Measurements from ENCODE around the gene PLIN4. TPM values are rescaled to one million over a fixed set of nuclear protein-coding genes. Genes with fewer than 3 reads are reported as not detected.

Gene PLIN4
- total RNA-seq, 4 donors from 2014 or later, result 1.3 to 6.6 (median 3.7) TPM

GRCh38 chr19:4455719-4456475 lies 62.4 kb downstream of the PLIN4 start:
- peak; percentile 97 to 98 for DNase-seq
- intact Hi-C loops (cut with DNase I), result no loop called here
- H3K9me3 ChIP-seq, result no peaks in the 10 kb centered on the region
- TF ChIP-seq POLR2A (IDR thresholded peaks at IDR 0.05) (peak in 1 of 2 donors; percentile 29), CTCF (IDR thresholded peaks at IDR 0.05) (peak in 4 of 6 experiments; percentile 1 to 48 (median 32))
- H3K4me3 ChIP-seq (replicated peaks in 1 of 3), result peak overlapping the region in 1 of 3 donors; percentile 60
- 22 to 26% methylated on average over 10 to 13 of the region's 15 CpGs for WGBS, 2 donors
- peaks cover 27 to 32% of the 10 kb centered on the region in 2 donors for H3K4me1 ChIP-seq
- no peaks in the 10 kb centered on the region for H3K27me3 ChIP-seq
- peaks cover 23 to 30% of the 10 kb centered on the region in 2 donors for H3K36me3 ChIP-seq
- H3K27ac ChIP-seq, result peak overlapping the region; percentile 75 to 84 (median 81)

GRCh38 chr19:4454747-4455718 lies 63.3 kb downstream of the PLIN4 start:
- Histone ChIP-seq H3K4me1 (peaks cover 27 to 32% of the 10 kb centered on the region in 2 donors), H3K27me3 (no peaks in the 10 kb centered on the region), H3K9me3 (no peaks in the 10 kb centered on the region), H3K4me3 (replicated peaks in 1 of 3) (peak overlapping the region in 1 of 3 donors; percentile 60), H3K27ac (peak overlapping the region; percentile 59 to 72 (median 72)), H3K36me3 (peaks cover 26 to 36% of the 10 kb centered on the region in 2 donors)
- WGBS, 2 donors, result 26 to 34% methylated on average over 12 to 18 of the region's 29 CpGs
- intact Hi-C loops (cut with DNase I), result no loop called here
- peak; percentile 73 to 78 for DNase-seq
- no peak for TF ChIP-seq CTCF (IDR thresholded peaks at IDR 0.05)
- TF ChIP-seq POLR2A (IDR thresholded peaks at IDR 0.05), result no peak

- H3K9me3 ChIP-seq, result no peaks in the 10 kb centered on the region
- TF ChIP-seq POLR2A (IDR thresholded peaks at IDR 0.05) (no peak), CTCF (IDR thresholded peaks at IDR 0.05) (no peak)
- 80% methylated on average over 14 to 19 of the region's 34 CpGs for WGBS, 2 donors
- no peaks in the 10 kb centered on the region for H3K27me3 ChIP-seq
- H3K4me1 ChIP-seq, result peaks cover 27 to 32% of the 10 kb centered on the region in 2 donors
- intact Hi-C loops (cut with DNase I), result no loop called here
- H3K27ac ChIP-seq, result no peak overlapping the region
- H3K36me3 ChIP-seq, result peaks cover 39 to 51% of the 10 kb centered on the region in 2 donors
- no peak overlapping the region for H3K4me3 ChIP-seq (replicated peaks in 1 of 3)
- no peak for DNase-seq
Observed at GRCh38 chr19:4453232-4454179, 64.8 kb downstream of the PLIN4 start.

GRCh38 chr19:4452230-4452990 lies 65.9 kb downstream of the PLIN4 start:
- no peak for TF ChIP-seq POLR2A (IDR thresholded peaks at IDR 0.05)
- no peak for TF ChIP-seq CTCF (IDR thresholded peaks at IDR 0.05)
- Histone ChIP-seq H3K4me1 (peaks cover 24 to 30% of the 10 kb centered on the region in 2 donors), H3K36me3 (peaks cover 50 to 62% of the 10 kb centered on the region in 2 donors), H3K9me3 (no peaks in the 10 kb centered on the region), H3K27me3 (no peaks in the 10 kb centered on the region), H3K4me3 (replicated peaks in 1 of 3) (no peak overlapping the region), H3K27ac (no peak overlapping the region)
- intact Hi-C loops (cut with DNase I), result no loop called here
- DNase-seq, result no peak
- WGBS, 2 donors, result 90 to 91% methylated on average over 11 to 12 of the region's 24 CpGs
